K562 (cell line): ENCODE measurements around the gene MLXIPL. TPM values are rescaled to one million over a fixed set of nuclear protein-coding genes. Genes with fewer than 3 reads are reported as not detected.
A peak's percentile ranks its signal among the peaks of the same experiment; 100 is the strongest.

Source experiments
- ETV1 ChIP-seq: fragments of 450-650 bp; conservative IDR thresholded peaks from 2 replicates; pipeline ENCODE4 v1.6.1; 2016; ENCODE audit warnings: missing genetic modification characterization, control low read depth, low read depth, missing compliant biosample characterization
- FOSL1 ChIP-seq: fragments of 200-800 bp; sonication (Bioruptor generic); conservative IDR thresholded peaks from 2 replicates; pipeline ENCODE4 v1.6.1; 2016; ENCODE audit warnings: missing genetic modification characterization, missing compliant biosample characterization
- FOXA1 ChIP-seq: fragments of 450-650 bp; IDR thresholded peaks from 2 replicates; pipeline ENCODE4 v1.6.1; 2016; ENCODE audit warnings: mild to moderate bottlenecking, borderline replicate concordance
- JUNB ChIP-seq: fragments of 450-650 bp; formaldehyde crosslinking; conservative IDR thresholded peaks from 2 replicates; pipeline ENCODE4 v1.4.0; 2020; ENCODE audit warnings: mild to moderate bottlenecking
- KAT7 ChIP-seq: sonication (generic); formaldehyde crosslinking; IDR thresholded peaks from 2 replicates; pipeline ENCODE4 v1.8.0; 2022; ENCODE audit warnings: missing genetic modification reagents, mild to moderate bottlenecking, borderline replicate concordance
- KLF1 ChIP-seq: fragments of 450-650 bp; IDR thresholded peaks from 2 replicates; pipeline ENCODE4 v1.6.1; 2016; ENCODE audit warnings: missing genetic modification characterization, missing compliant biosample characterization
- MYNN ChIP-seq, 2 experiments: sonication (generic); formaldehyde crosslinking in 1 of 2; IDR thresholded peaks; 2 replicates each; pipeline versions ENCODE4 v1.5.0 to v1.6.1; 2016 to 2020; ENCODE audit warnings: antibody characterized with exemption in 1 of 2, missing genetic modification reagents in 1 of 2
- NCOA1 ChIP-seq: fragments of 450-650 bp; IDR thresholded peaks from 2 replicates; pipeline ENCODE4 v1.6.1; 2016; ENCODE audit warnings: low read depth
- NFATC3 ChIP-seq: fragments of 450-650 bp; IDR thresholded peaks from 2 replicates; pipeline ENCODE4 v1.6.1; 2017; ENCODE audit warnings: mild to moderate bottlenecking
- NFIC ChIP-seq: fragments of 450-650 bp; IDR thresholded peaks from 2 replicates; pipeline ENCODE4 v1.6.1; 2017; ENCODE audit warnings: mild to moderate bottlenecking, inconsistent platforms
- PHTF2 ChIP-seq: fragments of 250-450 bp; sonication (Bioruptor Pico); IDR thresholded peaks from 2 replicates; pipeline ENCODE4 v1.5.0; 2021; ENCODE audit warnings: mild to moderate bottlenecking
- PPARD ChIP-seq: fragments of 250-450 bp; sonication (Bioruptor Pico); IDR thresholded peaks from 2 replicates; pipeline ENCODE4 v1.8.0; 2022; ENCODE audit warnings: inconsistent platforms, mild to moderate bottlenecking, moderate library complexity
- RBM14 ChIP-seq: fragments of 200-400 bp; formaldehyde crosslinking; IDR thresholded peaks from 2 replicates; pipeline ENCODE4 v1.6.1; 2018; ENCODE audit warnings: low read depth, mild to moderate bottlenecking, low read length, moderate library complexity, borderline replicate concordance; ENCODE audit not compliant: insufficient read depth
- RNF2 ChIP-seq: sonication (generic); IDR thresholded peaks from 2 replicates; pipeline ENCODE4 v1.6.1; 2016
- SMAD3 ChIP-seq: fragments of 450-650 bp; formaldehyde crosslinking; conservative IDR thresholded peaks from 2 replicates; pipeline ENCODE4 v1.4.0; 2020; ENCODE audit warnings: mild to moderate bottlenecking
- STAT5B ChIP-seq: fragments of 250-450 bp; sonication (Bioruptor Pico); IDR thresholded peaks from 2 replicates; pipeline ENCODE4 v1.8.0; 2021; ENCODE audit warnings: mild to moderate bottlenecking, inconsistent platforms
- TAF9B ChIP-seq: fragments of 450-650 bp; IDR thresholded peaks from 2 replicates; pipeline ENCODE4 v1.6.1; 2018; ENCODE audit warnings: mild to moderate bottlenecking; ENCODE audit not compliant: partially characterized antibody
- TCF3 ChIP-seq: sonication (generic); formaldehyde crosslinking; IDR thresholded peaks from 2 replicates; pipeline ENCODE4 v1.4.0; 2020; ENCODE audit warnings: mild to moderate bottlenecking, missing genetic modification reagents
- ZKSCAN8 ChIP-seq: fragments of 200-800 bp; sonication (Bioruptor generic); IDR thresholded peaks from 2 replicates; pipeline ENCODE4 v1.6.1; 2016; ENCODE audit warnings: missing genetic modification characterization, missing compliant biosample characterization
- ZNF217 ChIP-seq: sonication (generic); formaldehyde crosslinking; IDR thresholded peaks from 2 replicates; pipeline ENCODE4 v1.8.0; 2022; ENCODE audit warnings: mild to moderate bottlenecking, missing genetic modification reagents
- ZNF239 ChIP-seq: fragments of 250-450 bp; sonication (Bioruptor Pico); IDR thresholded peaks from 2 replicates; pipeline ENCODE4 v1.4.0; 2020; ENCODE audit warnings: mild to moderate bottlenecking
- polyA plus RNA-seq, 8 experiments: library from polyadenylated mRNA; depleted of rRNA in 4 of 8; stranded (reverse) in 5 of 8; unstranded in 3 of 8; fragments of >200 nt; fragmentation: Nextera tagmentation in 2 of 8; fragmentation: Illumina TruSeq in 1 of 8; extraction: Ambion mirVana in 2 of 8; extraction: Trizol in 1 of 8; gene quantifications; 2 replicates each; pipeline versions ENCODE4 v1.2.1 to v1.2.3, GENCODE V29; 2011 to 2014; ENCODE audit warnings: inconsistent platforms in 1 of 8, missing spikeins in 1 of 8
- total RNA-seq, 7 experiments: library from RNA; depleted of rRNA in 6 of 7; stranded (reverse); fragments of >200 nt in 6 of 7; fragmentation: Illumina TruSeq in 2 of 7; extraction: Trizol in 2 of 7; gene quantifications; 2 replicates each; pipeline versions ENCODE4 v1.2.1 to v1.2.3, GENCODE V29; 2011 to 2021; ENCODE audit warnings: low replicate concordance in 1 of 7
- TF ChIP-seq, protein P1 (sequence below): fragments of 250-450 bp; sonication (Bioruptor Pico); IDR thresholded peaks from 2 replicates; pipeline ENCODE4 v1.4.0; 2020
- TF ChIP-seq, protein P2 (sequence below), 2 experiments: fragments of 450-650 bp in 1 of 2; sonication (generic) in 1 of 2; formaldehyde crosslinking in 1 of 2; IDR thresholded peaks in 1 of 2; conservative IDR thresholded peaks in 1 of 2; 2 replicates each; pipeline versions ENCODE4 v1.6.1 to v1.8.1; 2016 to 2023; ENCODE audit warnings: mild to moderate bottlenecking in 2 of 2, moderate library complexity in 2 of 2, inconsistent platforms in 1 of 2, missing genetic modification reagents in 1 of 2

The MLXIPL gene
- total and polyA plus RNA-seq, 9 of the 15 experiments (the other 6 are each of a cell fraction or from before 2014, with no cell fraction given), result 0.11 to 18.4 (median 1.4) TPM

DNA sequence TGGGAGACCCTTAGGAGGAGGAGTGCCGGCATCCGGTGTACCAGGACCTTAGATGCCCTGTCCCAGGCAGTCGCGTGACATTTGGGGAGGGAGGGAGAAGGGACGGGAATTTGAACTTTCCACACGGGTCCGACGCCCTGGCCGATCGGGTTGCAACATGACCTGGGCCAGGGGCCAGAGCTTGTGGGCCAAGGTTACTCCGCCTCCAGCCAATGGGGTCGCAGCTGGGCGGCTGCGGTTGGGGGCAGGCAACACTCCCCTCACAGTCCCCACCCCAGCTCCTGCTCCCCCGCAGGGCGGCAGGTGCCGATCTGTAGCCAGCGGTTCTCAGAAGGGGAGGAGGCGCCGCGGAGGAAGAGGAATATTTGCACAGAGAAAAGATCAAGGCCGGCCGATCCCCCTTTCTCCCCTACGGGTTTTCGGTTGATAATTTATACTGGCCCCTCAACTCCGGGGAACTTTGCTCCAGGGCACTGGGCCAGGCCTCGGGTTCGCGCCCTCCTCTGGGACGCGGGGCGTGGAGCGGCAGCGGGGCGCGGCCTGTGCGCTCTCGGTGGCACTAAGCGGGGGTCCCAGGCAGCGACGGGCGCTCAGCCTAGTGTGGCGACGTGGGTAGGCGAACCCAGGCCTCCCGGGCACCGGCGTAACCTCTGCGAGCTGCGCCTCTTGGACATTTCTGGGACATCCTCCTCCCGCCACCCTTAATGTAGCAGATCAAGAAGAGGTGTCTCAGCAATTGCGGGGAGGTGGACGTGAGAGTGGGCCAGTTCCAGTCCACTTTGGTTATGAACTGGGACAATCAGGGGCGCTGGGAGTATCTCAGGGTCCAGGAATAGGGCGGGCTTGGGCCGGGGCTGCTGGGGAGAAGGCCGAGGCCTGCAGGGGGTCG is 1.2 kb downstream of the MLXIPL start (continued):
- TF ChIP-seq, protein P1, sequence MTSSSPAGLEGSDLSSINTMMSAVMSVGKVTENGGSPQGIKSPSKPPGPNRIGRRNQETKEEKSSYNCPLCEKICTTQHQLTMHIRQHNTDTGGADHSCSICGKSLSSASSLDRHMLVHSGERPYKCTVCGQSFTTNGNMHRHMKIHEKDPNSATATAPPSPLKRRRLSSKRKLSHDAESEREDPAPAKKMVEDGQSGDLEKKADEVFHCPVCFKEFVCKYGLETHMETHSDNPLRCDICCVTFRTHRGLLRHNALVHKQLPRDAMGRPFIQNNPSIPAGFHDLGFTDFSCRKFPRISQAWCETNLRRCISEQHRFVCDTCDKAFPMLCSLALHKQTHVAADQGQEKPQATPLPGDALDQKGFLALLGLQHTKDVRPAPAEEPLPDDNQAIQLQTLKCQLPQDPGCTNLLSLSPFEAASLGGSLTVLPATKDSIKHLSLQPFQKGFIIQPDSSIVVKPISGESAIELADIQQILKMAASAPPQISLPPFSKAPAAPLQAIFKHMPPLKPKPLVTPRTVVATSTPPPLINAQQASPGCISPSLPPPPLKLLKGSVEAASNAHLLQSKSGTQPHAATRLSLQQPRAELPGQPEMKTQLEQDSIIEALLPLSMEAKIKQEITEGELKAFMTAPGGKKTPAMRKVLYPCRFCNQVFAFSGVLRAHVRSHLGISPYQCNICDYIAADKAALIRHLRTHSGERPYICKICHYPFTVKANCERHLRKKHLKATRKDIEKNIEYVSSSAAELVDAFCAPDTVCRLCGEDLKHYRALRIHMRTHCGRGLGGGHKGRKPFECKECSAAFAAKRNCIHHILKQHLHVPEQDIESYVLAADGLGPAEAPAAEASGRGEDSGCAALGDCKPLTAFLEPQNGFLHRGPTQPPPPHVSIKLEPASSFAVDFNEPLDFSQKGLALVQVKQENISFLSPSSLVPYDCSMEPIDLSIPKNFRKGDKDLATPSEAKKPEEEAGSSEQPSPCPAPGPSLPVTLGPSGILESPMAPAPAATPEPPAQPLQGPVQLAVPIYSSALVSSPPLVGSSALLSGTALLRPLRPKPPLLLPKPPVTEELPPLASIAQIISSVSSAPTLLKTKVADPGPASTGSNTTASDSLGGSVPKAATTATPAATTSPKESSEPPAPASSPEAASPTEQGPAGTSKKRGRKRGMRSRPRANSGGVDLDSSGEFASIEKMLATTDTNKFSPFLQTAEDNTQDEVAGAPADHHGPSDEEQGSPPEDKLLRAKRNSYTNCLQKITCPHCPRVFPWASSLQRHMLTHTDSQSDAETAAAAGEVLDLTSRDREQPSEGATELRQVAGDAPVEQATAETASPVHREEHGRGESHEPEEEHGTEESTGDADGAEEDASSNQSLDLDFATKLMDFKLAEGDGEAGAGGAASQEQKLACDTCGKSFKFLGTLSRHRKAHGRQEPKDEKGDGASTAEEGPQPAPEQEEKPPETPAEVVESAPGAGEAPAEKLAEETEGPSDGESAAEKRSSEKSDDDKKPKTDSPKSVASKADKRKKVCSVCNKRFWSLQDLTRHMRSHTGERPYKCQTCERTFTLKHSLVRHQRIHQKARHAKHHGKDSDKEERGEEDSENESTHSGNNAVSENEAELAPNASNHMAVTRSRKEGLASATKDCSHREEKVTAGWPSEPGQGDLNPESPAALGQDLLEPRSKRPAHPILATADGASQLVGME, result no peak
- TF ChIP-seq ZNF217 (CRISPR knock-in tag) (no peak), RBM14 (no peak), SMAD3 (CRISPR knock-in tag) (no peak), STAT5B (CRISPR knock-in tag) (no peak), RNF2 (peak; percentile 76; the same call in 1 of the 2 replicates), KAT7 (no peak), FOSL1 (peak; percentile 7; the same call in 1 of the 2 replicates), PPARD (no peak), PHTF2 (CRISPR knock-in tag) (no peak), FOXA1 (no peak), ZKSCAN8 (CRISPR knock-in tag) (no peak), TAF9B (no peak), MYNN (IDR thresholded peaks at IDR 0.05) (no peak), MYNN (CRISPR knock-in tag; IDR thresholded peaks at IDR 0.05) (no peak), ZNF239 (CRISPR knock-in tag) (no peak), KLF1 (no peak), NCOA1 (peak; percentile 51; the same call in 1 of the 2 replicates), TCF3 (peak; percentile 61), NFATC3 (no peak), JUNB (no peak), ETV1 (tag) (no peak), NFIC (peak; percentile 51)
- TF ChIP-seq, protein P2, sequence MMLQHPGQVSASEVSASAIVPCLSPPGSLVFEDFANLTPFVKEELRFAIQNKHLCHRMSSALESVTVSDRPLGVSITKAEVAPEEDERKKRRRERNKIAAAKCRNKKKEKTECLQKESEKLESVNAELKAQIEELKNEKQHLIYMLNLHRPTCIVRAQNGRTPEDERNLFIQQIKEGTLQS (IDR thresholded peaks at IDR 0.05), result peak; percentile 55; the same call in 1 of the 2 replicates
- TF ChIP-seq, protein P2 (CRISPR knock-in tag; conservative IDR thresholded peaks at IDR 0.05), result no peak
